ENCODE results near the gene PSMG2. TPM values are rescaled to one million over a fixed set of nuclear protein-coding genes. Genes with fewer than 3 reads are reported as not detected.
A peak's percentile ranks its signal among the peaks of the same experiment; 100 is the strongest.

Gene PSMG2
- total and polyA plus RNA-seq, 9 of the 15 experiments (the other 6 are each of a cell fraction or from before 2014, with no cell fraction given) = 59.9 to 271 (median 111) TPM

GRCh38 chr18:12702221-12703095 is at the start of gene PSMG2, which contains the start of gene CEP76 (continued):
- TF ChIP-seq ZNF592 (IDR thresholded peaks at IDR 0.05) (no peak), FOXA3 (CRISPR knock-in tag; conservative IDR thresholded peaks at IDR 0.05 in 1 of 2, IDR thresholded peaks at IDR 0.05 in 1 of 2) (peak in 1 of 2 experiments; percentile 28; a peak in 1 of 4 replicates), RBFOX2 (IDR thresholded peaks at IDR 0.05; ENCODE audit: low read depth, low read length) (peak; percentile 99), FOS (IDR thresholded peaks at IDR 0.05; ENCODE audit: extremely low read depth, insufficient read length) (no peak), HNRNPK (IDR thresholded peaks at IDR 0.05; ENCODE audit: low read depth, low read length, poor library complexity, severe bottlenecking) (peak; percentile 25), MED1 (CRISPR knock-in tag; IDR thresholded peaks at IDR 0.05; ENCODE audit: borderline replicate concordance) (no peak), RBM25 (IDR thresholded peaks at IDR 0.05; ENCODE audit: low read depth, low read length, severe bottlenecking) (no peak), POLR2AphosphoS5 (IDR thresholded peaks at IDR 0.05; ENCODE audit: control insufficient read depth, insufficient read depth, low read depth, low read length) (peak; percentile 62), ZNF384 (IDR thresholded peaks at IDR 0.05; ENCODE audit: low read depth, low read length) (no peak), STAG1 (CRISPR knock-in tag; IDR thresholded peaks at IDR 0.05; ENCODE audit: borderline replicate concordance) (no peak), MEF2D (tag; conservative IDR thresholded peaks at IDR 0.05; ENCODE audit: low read depth) (no peak), XRCC5 (IDR thresholded peaks at IDR 0.05; ENCODE audit: low read depth, low read length) (peak; percentile 88), CC2D1A (IDR thresholded peaks at IDR 0.05) (no peak), NELFE (IDR thresholded peaks at IDR 0.05; ENCODE audit: insufficient read depth, insufficient read length) (no peak)
- TF ChIP-seq, protein P1, sequence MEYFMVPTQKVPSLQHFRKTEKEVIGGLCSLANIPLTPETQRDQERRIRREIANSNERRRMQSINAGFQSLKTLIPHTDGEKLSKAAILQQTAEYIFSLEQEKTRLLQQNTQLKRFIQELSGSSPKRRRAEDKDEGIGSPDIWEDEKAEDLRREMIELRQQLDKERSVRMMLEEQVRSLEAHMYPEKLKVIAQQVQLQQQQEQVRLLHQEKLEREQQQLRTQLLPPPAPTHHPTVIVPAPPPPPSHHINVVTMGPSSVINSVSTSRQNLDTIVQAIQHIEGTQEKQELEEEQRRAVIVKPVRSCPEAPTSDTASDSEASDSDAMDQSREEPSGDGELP (CRISPR knock-in tag; IDR thresholded peaks at IDR 0.05; ENCODE audit: borderline replicate concordance) = peak; percentile 88
- TF ChIP-seq, protein P2, sequence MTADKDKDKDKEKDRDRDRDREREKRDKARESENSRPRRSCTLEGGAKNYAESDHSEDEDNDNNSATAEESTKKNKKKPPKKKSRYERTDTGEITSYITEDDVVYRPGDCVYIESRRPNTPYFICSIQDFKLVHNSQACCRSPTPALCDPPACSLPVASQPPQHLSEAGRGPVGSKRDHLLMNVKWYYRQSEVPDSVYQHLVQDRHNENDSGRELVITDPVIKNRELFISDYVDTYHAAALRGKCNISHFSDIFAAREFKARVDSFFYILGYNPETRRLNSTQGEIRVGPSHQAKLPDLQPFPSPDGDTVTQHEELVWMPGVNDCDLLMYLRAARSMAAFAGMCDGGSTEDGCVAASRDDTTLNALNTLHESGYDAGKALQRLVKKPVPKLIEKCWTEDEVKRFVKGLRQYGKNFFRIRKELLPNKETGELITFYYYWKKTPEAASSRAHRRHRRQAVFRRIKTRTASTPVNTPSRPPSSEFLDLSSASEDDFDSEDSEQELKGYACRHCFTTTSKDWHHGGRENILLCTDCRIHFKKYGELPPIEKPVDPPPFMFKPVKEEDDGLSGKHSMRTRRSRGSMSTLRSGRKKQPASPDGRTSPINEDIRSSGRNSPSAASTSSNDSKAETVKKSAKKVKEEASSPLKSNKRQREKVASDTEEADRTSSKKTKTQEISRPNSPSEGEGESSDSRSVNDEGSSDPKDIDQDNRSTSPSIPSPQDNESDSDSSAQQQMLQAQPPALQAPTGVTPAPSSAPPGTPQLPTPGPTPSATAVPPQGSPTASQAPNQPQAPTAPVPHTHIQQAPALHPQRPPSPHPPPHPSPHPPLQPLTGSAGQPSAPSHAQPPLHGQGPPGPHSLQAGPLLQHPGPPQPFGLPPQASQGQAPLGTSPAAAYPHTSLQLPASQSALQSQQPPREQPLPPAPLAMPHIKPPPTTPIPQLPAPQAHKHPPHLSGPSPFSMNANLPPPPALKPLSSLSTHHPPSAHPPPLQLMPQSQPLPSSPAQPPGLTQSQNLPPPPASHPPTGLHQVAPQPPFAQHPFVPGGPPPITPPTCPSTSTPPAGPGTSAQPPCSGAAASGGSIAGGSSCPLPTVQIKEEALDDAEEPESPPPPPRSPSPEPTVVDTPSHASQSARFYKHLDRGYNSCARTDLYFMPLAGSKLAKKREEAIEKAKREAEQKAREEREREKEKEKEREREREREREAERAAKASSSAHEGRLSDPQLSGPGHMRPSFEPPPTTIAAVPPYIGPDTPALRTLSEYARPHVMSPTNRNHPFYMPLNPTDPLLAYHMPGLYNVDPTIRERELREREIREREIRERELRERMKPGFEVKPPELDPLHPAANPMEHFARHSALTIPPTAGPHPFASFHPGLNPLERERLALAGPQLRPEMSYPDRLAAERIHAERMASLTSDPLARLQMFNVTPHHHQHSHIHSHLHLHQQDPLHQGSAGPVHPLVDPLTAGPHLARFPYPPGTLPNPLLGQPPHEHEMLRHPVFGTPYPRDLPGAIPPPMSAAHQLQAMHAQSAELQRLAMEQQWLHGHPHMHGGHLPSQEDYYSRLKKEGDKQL (CRISPR knock-in tag; IDR thresholded peaks at IDR 0.05; ENCODE audit: borderline replicate concordance) = no peak

Measured in K562 (cell line).